MM.1S (cell line): ENCODE results near the gene SLC6A7.

ENCODE experiments used
- DNase-seq: peaks from one replicate; pipeline ENCODE4 v3.0.0-alpha.2; 2015
- H2AFZ ChIP-seq: fragments of 300-600 bp; sonication (generic); 2 replicates; pipeline ENCODE4 v1.6.0; 2016; ENCODE audit warnings: antibody characterized with exemption, low read length
- H3F3A ChIP-seq: fragments of 300-600 bp; sonication (generic); 2 replicates; pipeline ENCODE4 v1.6.1; 2016; ENCODE audit warnings: mild to moderate bottlenecking, antibody characterized with exemption, low read length, moderate library complexity, mixed read lengths; ENCODE audit not compliant: insufficient read depth
- H3K27ac ChIP-seq: fragments of 300-600 bp; sonication (generic); 2 replicates; pipeline ENCODE4 v1.5.1; 2016; ENCODE audit warnings: mild to moderate bottlenecking, low read length
- H3K27me3 ChIP-seq: fragments of 300-600 bp; sonication (generic); replicated peaks from 2 replicates; pipeline ENCODE4 v1.6.0; 2016; ENCODE audit warnings: low read length; ENCODE audit not compliant: insufficient read depth
- H3K36me3 ChIP-seq: fragments of 300-600 bp; sonication (generic); replicated peaks from 2 replicates; pipeline ENCODE4 v1.6.1; 2016; ENCODE audit warnings: mild to moderate bottlenecking, low read length, mixed read lengths; ENCODE audit not compliant: insufficient read depth
- H3K4me1 ChIP-seq: fragments of 300-600 bp; sonication (generic); 2 replicates; pipeline ENCODE4 v1.6.1; 2016; ENCODE audit warnings: low read length, mixed read lengths
- H3K4me2 ChIP-seq: fragments of 300-600 bp; sonication (generic); 2 replicates; pipeline ENCODE4 v1.6.0; 2016; ENCODE audit warnings: low read depth, low read length
- H3K4me3 ChIP-seq: fragments of 300-600 bp; sonication (generic); 2 replicates; pipeline ENCODE4 v1.5.1; 2016; ENCODE audit warnings: low read length, mixed read lengths
- H3K79me2 ChIP-seq: fragments of 300-600 bp; sonication (generic); 2 replicates; pipeline ENCODE4 v1.6.1; 2016; ENCODE audit warnings: mixed run types, low read length, mixed read lengths
- H3K9ac ChIP-seq: fragments of 300-600 bp; sonication (generic); 2 replicates; pipeline ENCODE4 v1.6.1; 2016; ENCODE audit warnings: low read length, mixed read lengths
- H3K9me2 ChIP-seq: fragments of 300-600 bp; sonication (generic); replicated peaks from 2 replicates; pipeline ENCODE4 v1.6.1; 2016; ENCODE audit warnings: mild to moderate bottlenecking, low read length, mixed read lengths; ENCODE audit not compliant: insufficient read depth
- H3K9me3 ChIP-seq: fragments of 300-600 bp; sonication (generic); replicated peaks from 2 replicates; pipeline ENCODE4 v1.6.1; 2016; ENCODE audit warnings: mild to moderate bottlenecking, low read length, mixed read lengths; ENCODE audit not compliant: insufficient read depth
- H4K20me1 ChIP-seq: fragments of 300-600 bp; sonication (generic); 2 replicates; pipeline ENCODE4 v1.6.1; 2016; ENCODE audit warnings: mild to moderate bottlenecking, low read length, moderate library complexity, mixed read lengths; ENCODE audit not compliant: insufficient read depth
- EZH2 ChIP-seq: fragments of 300-600 bp; sonication (generic); optimal IDR thresholded peaks from 2 replicates; pipeline ENCODE3; 2017; ENCODE audit warnings: low read depth, mild to moderate bottlenecking, antibody characterized with exemption, low read length, mixed read lengths
- EZH2phosphoT487 ChIP-seq: fragments of 300-600 bp; sonication (generic); IDR thresholded peaks from 2 replicates; pipeline ENCODE4 v1.6.1; 2018; ENCODE audit warnings: antibody characterized with exemption, low read length
- TF ChIP-seq, protein P1 (sequence below): fragments of 300-600 bp; sonication (generic); IDR thresholded peaks from 2 replicates; pipeline ENCODE4 v1.5.1; 2016; ENCODE audit warnings: antibody characterized with exemption, low read length, mixed read lengths

SLC6A7 gene

GRCh38 chr5:150149618-150150017, 40.2 kb upstream of the SLC6A7 start:
- Histone ChIP-seq H3K9me3 (no peaks in the 10 kb centered on the region), H3K9ac (no peak overlapping the region), H3K36me3 (no peaks in the 10 kb centered on the region), H3K9me2 (no peaks in the 10 kb centered on the region), H3K27me3 (no peaks in the 10 kb centered on the region), H3F3A (no peaks in the 10 kb centered on the region), H3K79me2 (no peaks in the 10 kb centered on the region), H3K4me2 (no peak overlapping the region), H3K27ac (no peak overlapping the region), H3K4me3 (no peak overlapping the region), H4K20me1 (no peaks in the 10 kb centered on the region), H2AFZ (no peak overlapping the region), H3K4me1 (no peaks in the 10 kb centered on the region)
- TF ChIP-seq EZH2: no peak
- no peak for TF ChIP-seq EZH2phosphoT487
- TF ChIP-seq, protein P1, sequence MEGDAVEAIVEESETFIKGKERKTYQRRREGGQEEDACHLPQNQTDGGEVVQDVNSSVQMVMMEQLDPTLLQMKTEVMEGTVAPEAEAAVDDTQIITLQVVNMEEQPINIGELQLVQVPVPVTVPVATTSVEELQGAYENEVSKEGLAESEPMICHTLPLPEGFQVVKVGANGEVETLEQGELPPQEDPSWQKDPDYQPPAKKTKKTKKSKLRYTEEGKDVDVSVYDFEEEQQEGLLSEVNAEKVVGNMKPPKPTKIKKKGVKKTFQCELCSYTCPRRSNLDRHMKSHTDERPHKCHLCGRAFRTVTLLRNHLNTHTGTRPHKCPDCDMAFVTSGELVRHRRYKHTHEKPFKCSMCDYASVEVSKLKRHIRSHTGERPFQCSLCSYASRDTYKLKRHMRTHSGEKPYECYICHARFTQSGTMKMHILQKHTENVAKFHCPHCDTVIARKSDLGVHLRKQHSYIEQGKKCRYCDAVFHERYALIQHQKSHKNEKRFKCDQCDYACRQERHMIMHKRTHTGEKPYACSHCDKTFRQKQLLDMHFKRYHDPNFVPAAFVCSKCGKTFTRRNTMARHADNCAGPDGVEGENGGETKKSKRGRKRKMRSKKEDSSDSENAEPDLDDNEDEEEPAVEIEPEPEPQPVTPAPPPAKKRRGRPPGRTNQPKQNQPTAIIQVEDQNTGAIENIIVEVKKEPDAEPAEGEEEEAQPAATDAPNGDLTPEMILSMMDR: no peak
- no peak for DNase-seq

DNA sequence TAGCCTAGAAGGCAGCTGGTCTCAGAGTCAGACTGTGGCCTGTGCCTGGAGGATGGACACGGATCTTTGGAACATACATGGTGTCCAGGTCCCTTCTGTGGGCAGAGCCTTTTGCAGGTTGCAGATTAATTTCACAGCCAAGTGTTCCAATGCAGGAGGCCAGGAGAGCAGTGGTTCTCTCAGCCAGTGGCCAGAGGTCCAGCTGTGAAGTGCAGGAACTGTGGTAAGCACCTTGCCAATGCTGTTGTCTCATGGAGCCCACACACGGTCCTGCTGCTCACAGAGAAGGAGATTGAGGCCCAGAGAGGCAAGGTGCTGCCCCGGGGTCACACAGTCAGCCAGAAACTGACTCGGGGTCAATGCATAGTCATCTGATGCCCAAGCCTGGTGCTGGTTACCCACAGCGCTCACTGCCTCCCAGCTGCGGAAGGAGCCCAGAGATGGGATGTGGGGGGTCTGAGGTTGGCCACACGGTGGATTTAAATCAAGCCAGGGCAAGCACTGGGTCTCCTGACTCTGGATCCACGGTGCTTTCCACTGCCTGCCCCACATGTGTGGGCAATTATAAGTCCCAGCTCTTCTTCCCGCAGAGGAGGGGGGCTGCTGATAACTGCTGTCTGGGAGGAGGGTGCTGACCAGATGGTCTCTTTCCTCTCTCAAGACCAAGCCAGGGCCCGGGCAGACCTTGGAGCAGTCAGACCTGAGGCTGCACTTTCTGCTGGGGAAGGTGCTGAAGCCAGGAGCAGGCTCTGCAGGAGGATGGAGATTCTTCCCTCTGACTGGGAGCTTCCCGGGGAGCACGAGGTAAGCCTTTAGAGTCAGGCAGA, 37.0 kb upstream of the SLC6A7 start:
- Histone ChIP-seq H2AFZ (no peak overlapping the region), H3K9me3 (no peaks in the 10 kb centered on the region), H3K4me2 (no peak overlapping the region), H3K4me3 (no peak overlapping the region), H3K9me2 (no peaks in the 10 kb centered on the region), H3K9ac (no peak overlapping the region), H4K20me1 (no peaks in the 10 kb centered on the region), H3K79me2 (no peaks in the 10 kb centered on the region), H3F3A (no peaks in the 10 kb centered on the region), H3K27me3 (no peaks in the 10 kb centered on the region), H3K36me3 (no peaks in the 10 kb centered on the region), H3K27ac (no peak overlapping the region), H3K4me1 (no peaks in the 10 kb centered on the region)
- DNase-seq: no peak
- TF ChIP-seq, protein P1: no peak
- TF ChIP-seq EZH2phosphoT487: no peak
- TF ChIP-seq EZH2: no peak

DNA sequence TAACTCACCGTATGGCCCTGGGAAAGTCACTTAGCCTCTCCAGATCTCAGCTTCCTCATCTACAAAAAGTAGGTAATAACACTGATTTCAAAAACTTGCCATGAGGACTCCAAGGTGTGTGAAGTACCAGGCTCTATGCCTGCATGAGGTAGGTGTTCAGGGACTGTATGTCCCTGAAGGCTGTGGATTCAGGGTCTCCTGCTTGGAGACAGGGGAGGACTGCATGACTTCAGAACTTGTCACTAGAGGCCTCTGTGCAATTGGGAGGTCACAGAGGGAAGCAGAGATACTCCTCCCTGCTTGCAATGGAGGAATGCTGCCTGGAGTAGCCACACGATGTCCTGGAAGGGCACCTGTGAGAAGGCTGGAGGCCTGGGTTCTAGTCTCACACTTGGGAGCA, 36.4 kb upstream of the SLC6A7 start:
- TF ChIP-seq, protein P1: no peak
- no peak for TF ChIP-seq EZH2
- TF ChIP-seq EZH2phosphoT487: no peak
- Histone ChIP-seq H3K4me1 (no peaks in the 10 kb centered on the region), H4K20me1 (no peaks in the 10 kb centered on the region), H3K27ac (no peak overlapping the region), H3K36me3 (no peaks in the 10 kb centered on the region), H3K27me3 (no peaks in the 10 kb centered on the region), H3K9ac (no peak overlapping the region), H3K9me2 (no peaks in the 10 kb centered on the region), H2AFZ (no peak overlapping the region), H3F3A (no peaks in the 10 kb centered on the region), H3K79me2 (no peaks in the 10 kb centered on the region), H3K4me3 (no peak overlapping the region), H3K9me3 (no peaks in the 10 kb centered on the region), H3K4me2 (no peak overlapping the region)
- no peak for DNase-seq
